NK-92 treated with Interleukin-12 subunit alpha and Interleukin-12 subunit beta, amount 100 ng/mL, for 24 hours (cell line): ENCODE measurements around the gene CLDN9.

Source experiments
- DNase-seq: peaks from one replicate; lab custom pipeline; 2025; lab: John Stamatoyannopoulos, UW

The CLDN9 gene

DNA sequence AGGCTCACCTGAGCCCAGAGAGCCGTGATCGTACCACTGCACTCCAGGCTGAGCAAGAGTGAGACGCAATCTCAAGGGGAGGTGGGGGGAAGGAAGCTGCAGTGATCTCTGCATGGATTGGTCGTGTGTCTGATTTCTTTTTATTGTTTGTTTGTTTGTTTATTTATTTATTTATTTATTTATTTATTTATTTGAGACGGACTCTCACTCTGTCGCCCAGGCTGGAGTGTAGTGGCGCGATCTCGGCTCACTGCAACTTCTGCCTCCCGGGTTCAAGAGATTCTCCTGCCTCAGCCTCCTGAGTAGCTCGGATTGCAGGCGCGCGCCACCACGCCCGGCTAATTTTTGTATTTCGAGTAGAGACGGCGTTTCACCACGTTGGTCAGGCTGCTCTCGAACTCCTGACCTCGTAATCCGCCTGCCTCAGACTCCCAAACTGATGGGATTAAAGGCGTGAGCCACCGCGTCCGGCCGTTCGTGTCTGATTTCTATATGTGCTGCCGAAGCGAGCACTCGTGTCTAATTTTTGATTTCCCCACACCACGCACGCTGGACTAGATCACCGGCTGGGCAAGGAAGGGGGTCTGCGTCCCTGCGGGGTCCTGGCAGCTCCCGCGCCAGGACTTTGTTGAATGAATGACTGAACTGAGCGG, 7.0 kb downstream of the CLDN9 start:
- no peak for DNase-seq

- peak; percentile 61 for DNase-seq
Observed at GRCh38 chr16:3020247-3020603, 7.5 kb downstream of the CLDN9 start, which contains the start of gene TNFRSF12A. Gene TNFRSF12A (plus strand): TSS chr16:3020368. CDS start chr16:3020398, 30 bp downstream.

- DNase-seq, result no peak
Observed at GRCh38 chr16:3020604-3021448, 8.1 kb downstream of the CLDN9 start.

DNA sequence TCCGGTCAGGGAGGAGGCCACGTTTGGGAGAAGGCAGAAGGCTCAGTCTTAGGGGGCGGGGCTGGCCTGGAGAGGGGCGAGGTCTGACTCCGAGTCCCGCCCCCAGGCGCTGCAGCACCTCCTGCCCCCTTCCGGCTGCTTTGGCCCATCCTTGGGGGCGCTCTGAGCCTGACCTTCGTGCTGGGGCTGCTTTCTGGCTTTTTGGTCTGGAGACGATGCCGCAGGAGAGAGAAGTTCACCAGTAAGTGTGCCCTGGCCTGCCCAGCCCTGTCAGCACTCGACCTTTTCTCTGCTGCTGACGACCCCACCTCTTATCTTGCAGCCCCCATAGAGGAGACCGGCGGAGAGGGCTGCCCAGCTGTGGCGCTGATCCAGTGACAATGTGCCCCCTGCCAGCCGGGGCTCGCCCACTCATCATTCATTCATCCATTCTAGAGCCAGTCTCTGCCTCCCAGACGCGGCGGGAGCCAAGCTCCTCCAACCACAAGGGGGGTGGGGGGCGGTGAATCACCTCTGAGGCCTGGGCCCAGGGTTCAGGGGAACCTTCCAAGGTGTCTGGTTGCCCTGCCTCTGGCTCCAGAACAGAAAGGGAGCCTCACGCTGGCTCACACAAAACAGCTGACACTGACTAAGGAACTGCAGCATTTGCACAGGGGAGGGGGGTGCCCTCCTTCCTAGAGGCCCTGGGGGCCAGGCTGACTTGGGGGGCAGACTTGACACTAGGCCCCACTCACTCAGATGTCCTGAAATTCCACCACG, 8.9 kb downstream of the CLDN9 start:
- no peak for DNase-seq

DNA sequence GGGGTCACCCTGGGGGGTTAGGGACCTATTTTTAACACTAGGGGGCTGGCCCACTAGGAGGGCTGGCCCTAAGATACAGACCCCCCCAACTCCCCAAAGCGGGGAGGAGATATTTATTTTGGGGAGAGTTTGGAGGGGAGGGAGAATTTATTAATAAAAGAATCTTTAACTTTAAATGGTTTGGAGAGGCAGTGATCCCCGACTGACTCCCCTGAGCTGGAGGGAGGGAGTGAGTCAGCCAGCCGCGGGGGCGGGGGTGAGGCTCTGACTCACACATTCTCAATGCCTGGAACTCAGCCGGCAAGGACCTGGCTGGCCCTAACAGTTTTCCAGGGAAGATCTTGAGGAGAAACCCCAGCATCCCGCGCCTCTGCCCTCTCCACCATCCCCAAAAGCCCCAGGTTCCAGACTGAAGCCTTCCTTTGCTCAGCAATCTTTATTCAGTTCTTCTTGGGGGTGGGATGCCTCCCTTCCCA, 9.5 kb downstream of the CLDN9 start:
- peak; percentile 77 for DNase-seq

GRCh38 chr16:3022684-3023414, 10.1 kb downstream of the CLDN9 start:
- no peak for DNase-seq

DNA sequence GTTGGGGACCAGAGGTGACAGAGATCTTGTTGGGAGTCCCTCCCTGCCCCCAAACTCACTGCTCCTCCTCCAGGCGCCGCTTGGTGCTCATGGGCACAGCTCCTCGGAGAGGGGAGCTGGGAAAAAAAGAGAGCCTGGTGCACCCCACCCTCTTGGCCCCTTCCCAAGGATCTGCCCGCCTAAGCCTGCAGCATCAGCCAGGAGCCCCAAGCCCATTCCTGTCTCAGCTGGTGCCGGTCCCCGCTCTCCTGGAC, 10.6 kb downstream of the CLDN9 start:
- no peak for DNase-seq

GRCh38 chr16:3023669-3024478, 11.2 kb downstream of the CLDN9 start, which contains the start of the genes HCFC1R1 and THOC6:
Gene HCFC1R1 (minus strand): TSS chr16:3023942. CDS start chr16:3023941, 1 bp downstream.
Gene THOC6 (plus strand): TSS chr16:3024035. CDS start chr16:3024327, 292 bp downstream.
- DNase-seq, result peak; percentile 97

- DNase-seq, result no peak
Observed at GRCh38 chr16:3025032-3026002, 12.6 kb downstream of the CLDN9 start.

GRCh38 chr16:3026003-3026378, 13.3 kb downstream of the CLDN9 start:
- no peak for DNase-seq

DNA sequence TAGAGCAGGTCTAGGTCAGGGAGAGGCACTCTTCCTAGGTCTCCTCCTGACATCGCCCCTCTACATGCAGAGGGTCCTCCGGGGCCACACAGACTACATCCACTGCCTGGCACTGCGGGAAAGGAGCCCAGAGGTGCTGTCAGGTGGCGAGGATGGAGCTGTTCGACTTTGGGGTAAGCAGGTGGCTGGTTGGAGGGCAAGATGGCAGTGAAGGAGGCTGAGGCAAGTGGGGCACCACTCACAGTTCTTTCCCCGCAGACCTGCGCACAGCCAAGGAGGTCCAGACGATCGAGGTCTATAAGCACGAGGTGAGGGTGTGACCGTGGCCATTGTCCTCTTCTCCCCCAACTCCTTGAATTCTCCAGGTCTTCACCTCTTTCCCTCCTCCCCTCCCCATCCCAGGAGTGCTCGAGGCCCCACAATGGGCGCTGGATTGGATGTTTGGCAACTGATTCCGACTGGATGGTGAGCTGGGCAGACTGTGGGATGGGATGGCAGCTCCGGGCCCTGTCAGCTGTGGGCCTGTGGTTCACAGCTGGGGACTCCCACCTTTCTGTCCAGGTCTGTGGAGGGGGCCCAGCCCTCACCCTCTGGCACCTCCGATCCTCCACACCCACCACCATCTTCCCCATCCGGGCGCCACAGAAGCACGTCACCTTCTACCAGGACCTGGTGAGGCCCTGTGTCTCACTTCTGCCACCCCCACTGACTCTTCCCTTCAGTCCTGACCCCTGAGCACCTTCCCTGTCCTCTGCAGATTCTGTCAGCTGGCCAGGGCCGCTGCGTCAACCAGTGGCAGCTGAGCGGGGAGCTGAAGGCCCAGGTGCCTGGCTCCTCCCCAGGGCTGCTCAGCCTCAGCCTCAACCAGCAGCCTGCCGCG, 14.1 kb downstream of the CLDN9 start:
- no peak for DNase-seq

GRCh38 chr16:3027489-3027795, 14.7 kb downstream of the CLDN9 start:
- no peak for DNase-seq

- DNase-seq, result no peak
Observed at GRCh38 chr16:3027983-3028715, 15.4 kb downstream of the CLDN9 start.

- no peak for DNase-seq
Observed at GRCh38 chr16:3028716-3029319, 16.1 kb downstream of the CLDN9 start.

DNA sequence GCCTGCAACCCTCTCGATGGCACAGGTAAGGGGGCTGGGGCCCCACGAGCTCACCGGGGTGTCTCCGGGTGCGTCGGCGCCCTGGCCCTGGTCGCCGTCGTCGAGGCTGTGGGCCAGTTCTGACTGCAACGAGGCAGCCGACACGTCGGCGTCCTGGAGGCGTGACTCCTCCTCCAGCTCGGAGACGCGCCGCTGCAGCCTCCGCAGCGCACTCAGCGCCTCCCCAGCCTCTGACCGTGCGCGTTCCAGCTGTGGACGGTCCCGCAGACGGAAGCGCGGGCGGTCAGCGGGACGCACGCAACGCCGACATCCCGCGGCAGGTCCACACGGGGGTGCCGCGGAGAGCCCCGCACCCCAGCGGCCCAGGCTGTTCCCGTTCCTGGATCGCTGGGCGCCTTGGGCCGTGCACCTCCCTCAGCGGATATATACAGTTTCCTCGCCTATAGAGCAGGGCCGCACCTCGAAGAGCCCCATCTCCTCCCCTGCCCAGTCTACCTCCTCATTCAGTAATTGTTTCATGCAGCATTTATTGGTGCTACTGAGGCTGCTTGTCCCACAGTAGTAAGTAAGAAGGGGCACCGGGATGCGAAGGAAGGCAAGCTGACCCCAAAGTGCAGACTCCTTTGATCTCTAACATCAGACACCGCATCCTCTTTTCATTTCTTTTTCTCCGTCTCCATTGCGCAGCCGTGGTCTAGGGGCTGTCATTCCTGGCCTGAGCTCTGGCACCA, 16.9 kb downstream of the CLDN9 start:
- DNase-seq, result no peak

DNA sequence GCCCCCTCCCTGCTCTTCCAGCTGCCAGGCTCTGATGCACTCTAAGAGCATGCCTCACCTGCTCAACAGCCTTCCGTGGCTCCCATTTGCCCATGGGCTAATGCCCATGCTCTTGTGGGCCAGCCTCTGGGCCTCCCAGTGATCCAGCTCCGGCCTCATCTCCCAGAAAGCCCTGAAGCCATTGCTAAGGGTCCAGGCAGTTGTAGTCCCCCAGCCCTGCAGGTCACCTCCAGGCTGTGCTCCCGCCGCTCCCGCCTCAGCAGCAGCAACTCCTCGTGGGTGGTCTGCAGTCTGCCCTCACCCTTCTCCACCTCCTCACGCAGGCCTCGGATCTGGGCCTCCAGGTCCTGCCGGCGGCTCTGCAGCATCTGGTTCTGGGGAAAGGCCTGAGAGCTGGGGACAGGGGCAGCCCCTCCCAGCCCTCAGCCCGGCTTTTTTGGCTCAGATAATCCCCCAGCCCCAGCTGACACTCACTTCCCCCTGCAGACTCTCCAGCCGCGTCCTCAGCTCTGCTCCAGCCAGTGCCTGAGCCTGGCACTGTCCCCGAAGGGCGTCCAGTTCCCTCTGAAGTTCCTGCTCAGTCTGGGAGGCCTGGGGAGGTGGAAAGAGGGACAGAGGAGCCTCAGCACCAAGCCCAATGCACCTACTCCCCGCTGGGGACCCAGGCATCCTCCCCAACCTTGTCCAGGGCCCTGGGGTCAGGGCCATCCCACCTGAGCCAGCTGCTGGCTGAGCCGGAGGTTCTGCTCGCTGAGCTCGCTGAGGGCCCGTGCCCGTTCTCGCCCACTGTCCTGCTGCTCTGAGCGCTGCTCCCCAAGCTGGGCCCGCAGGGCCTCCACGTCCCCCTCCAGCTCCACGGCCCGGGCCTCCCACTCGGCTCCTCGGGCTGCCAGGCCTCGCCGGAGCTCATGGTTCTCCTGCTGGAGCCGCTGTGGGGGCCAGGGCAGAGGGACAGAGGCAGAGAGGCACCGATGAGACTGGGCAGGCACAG, 17.8 kb downstream of the CLDN9 start:
- no peak for DNase-seq
